Activated T-cell treated with anti-CD3 and anti-CD28 coated beads, Interleukin-2, amount 50 U/mL, for 72 hours (primary cell): ENCODE measurements around the gene GLCCI1. TPM values are rescaled to one million over a fixed set of nuclear protein-coding genes. Genes with fewer than 3 reads are reported as not detected.

Experiments used
- ATAC-seq, 2 donors: fragments of 150-1000 bp; cut with Tn5 transposase; replicated peaks in 1 of 2; 2 replicates each; pipeline ENCODE4 v1.10.0; 2021; ENCODE audit warnings: moderate library complexity in 2 of 2, mild to moderate bottlenecking in 1 of 2
- DNase-seq, 2 donors: peaks; one replicate each; pipeline ENCODE4 v3.0.0; 2021 to 2022; ENCODE audit warnings: mixed read lengths in 1 of 2
- H3K27ac Mint-ChIP-seq: one replicate; pipeline ENCODE4 v1.8.0; 2022; ENCODE audit warnings: mild to moderate bottlenecking, moderate library complexity, mixed read lengths
- H3K27me3 Mint-ChIP-seq: one replicate; pipeline ENCODE4 v1.8.0; 2022; ENCODE audit warnings: low read depth, mixed read lengths
- H3K36me3 Mint-ChIP-seq, 2 donors: one replicate each; pipeline ENCODE4 v1.8.0; 2022; ENCODE audit warnings: mixed read lengths in 2 of 2, mild to moderate bottlenecking in 1 of 2; ENCODE audit not compliant: insufficient read depth in 2 of 2
- H3K4me1 Mint-ChIP-seq: one replicate; pipeline ENCODE4 v1.8.0; 2022; ENCODE audit warnings: low read depth, mixed read lengths
- H3K4me3 Mint-ChIP-seq, 2 donors: one replicate each; pipeline ENCODE4 v1.8.0; 2022; ENCODE audit warnings: mild to moderate bottlenecking in 2 of 2, mixed read lengths in 2 of 2, moderate library complexity in 2 of 2
- H3K9me3 Mint-ChIP-seq, 2 donors: one replicate each; pipeline ENCODE4 v1.8.0; 2022; ENCODE audit warnings: mixed read lengths in 2 of 2
- total RNA-seq, 2 donors: library from RNA; stranded (reverse); gene quantifications; one replicate each; pipeline ENCODE4 v1.2.3, GENCODE V29; 2022

GLCCI1 gene
- total RNA-seq, 2 donors from 2014 or later: 25.3 to 26.1 TPM

DNA sequence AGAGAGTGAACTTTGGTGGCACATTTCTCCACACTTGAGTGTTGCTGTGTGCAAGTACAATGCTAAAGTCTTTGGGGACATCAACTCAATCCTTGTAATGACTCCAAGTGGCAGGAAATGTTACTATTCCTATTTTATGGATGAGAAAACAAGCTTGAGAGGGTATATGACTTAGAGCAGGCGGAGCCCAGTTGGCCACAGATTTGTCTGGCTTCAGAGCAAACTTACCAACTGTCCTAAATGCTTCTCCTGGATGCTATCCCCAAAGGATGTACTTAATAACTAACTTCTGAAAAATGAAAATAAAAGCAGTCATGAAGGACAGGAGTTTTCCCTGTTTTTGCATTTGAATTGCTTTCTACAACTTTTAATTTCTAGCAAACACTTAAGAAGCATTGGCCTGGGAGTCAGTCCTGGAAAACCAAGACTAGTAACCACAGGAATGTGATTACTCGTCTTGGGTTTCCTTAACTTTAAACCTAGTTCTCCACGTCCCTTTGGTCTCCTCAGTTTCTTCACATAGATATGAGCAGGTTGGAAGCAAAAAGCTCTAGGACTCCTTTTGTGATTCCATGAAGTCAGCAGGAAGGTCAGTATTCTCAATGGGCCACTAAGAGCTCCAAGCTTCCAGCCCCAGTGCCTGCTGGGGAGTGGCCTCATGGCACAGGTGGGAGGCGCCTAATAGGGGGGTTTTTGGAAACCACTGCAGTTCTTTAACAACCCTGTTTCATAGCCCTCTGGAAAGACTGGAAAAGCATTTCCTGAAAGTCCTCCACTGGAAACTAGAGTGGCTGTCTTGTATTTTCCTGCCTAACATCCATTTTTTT lies 140.8 kb downstream of the GLCCI1 start:
- H3K9me3 Mint-ChIP-seq: no peaks in the 10 kb centered on the region
- H3K4me1 Mint-ChIP-seq: peaks cover 39% of the 10 kb centered on the region
- H3K4me3 Mint-ChIP-seq: no peak overlapping the region
- no peak overlapping the region for H3K27ac Mint-ChIP-seq
- DNase-seq: no peak
- no peaks in the 10 kb centered on the region for H3K27me3 Mint-ChIP-seq
- peaks cover 1 to 2% of the 10 kb centered on the region in 2 donors for H3K36me3 Mint-ChIP-seq
- ATAC-seq: no peak

DNA sequence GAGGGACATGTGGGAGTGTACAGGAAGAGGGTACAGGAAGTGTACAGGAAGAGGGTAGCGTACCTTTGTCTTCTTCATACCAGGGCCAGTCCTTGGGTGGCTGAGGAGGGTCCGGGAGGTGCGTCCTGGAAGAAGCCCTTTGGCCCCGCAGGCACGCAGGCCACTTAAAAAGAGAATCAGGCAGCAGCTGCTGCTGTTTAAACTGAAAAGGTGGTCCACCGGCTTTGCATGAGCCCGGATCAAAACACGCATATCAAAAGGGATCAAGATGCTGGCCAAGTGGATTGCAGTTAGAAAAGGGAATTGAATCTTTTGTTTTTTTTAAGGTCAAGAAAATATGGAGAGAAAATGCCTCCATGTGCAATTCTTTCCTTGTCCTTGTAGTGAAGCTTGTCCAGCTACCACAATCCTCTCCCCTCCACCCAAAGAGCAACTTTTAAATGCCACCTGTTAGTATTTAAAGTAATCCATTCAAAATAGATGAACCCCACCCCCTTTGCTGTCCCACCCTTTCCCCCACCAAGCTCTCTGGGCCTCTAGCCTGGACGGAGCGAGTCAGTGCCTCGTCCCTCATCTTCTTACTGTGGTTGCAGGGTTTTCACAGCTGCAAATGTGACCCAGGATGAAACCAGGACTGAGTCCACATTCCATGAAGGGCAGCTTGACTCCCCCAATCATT lies 142.8 kb downstream of the GLCCI1 start:
- DNase-seq (no peak), ATAC-seq (no peak)
- Mint-ChIP-seq H3K27me3 (no peaks in the 10 kb centered on the region), H3K27ac (no peak overlapping the region), H3K9me3 (peaks cover 0 to 3% of the 10 kb centered on the region in 2 donors), H3K4me1 (peaks cover 39% of the 10 kb centered on the region), H3K36me3 (peaks cover 0 to 5% of the 10 kb centered on the region in 2 donors), H3K4me3 (no peak overlapping the region)

DNA sequence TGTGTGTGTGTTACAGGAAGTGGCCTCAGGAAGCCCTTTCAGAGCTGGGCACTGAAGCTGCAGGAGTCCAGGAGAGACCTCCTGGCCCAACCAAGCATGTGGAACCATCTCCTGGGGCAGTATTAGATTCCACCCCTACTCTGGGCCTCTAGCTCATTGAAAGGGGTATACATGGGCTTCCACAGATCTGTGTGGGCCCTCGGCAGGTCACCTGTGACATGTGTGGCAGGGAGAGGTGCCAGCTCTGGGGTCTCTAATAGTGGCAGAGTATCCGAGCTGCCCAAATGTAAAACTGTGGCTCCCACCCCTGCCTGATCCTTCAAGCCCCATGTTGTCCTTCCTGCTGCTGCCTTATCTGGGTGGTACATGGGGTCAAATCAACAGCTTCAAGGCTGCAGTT lies 144.1 kb downstream of the GLCCI1 start:
- ATAC-seq: no peak
- H3K36me3 Mint-ChIP-seq: peaks cover 3 to 5% of the 10 kb centered on the region in 2 donors
- H3K4me1 Mint-ChIP-seq: peaks cover 45% of the 10 kb centered on the region
- H3K4me3 Mint-ChIP-seq: no peak overlapping the region
- no peak overlapping the region for H3K27ac Mint-ChIP-seq
- H3K27me3 Mint-ChIP-seq: no peaks in the 10 kb centered on the region
- peaks cover 3% of the 10 kb centered on the region in 2 donors for H3K9me3 Mint-ChIP-seq
- DNase-seq: no peak

DNA sequence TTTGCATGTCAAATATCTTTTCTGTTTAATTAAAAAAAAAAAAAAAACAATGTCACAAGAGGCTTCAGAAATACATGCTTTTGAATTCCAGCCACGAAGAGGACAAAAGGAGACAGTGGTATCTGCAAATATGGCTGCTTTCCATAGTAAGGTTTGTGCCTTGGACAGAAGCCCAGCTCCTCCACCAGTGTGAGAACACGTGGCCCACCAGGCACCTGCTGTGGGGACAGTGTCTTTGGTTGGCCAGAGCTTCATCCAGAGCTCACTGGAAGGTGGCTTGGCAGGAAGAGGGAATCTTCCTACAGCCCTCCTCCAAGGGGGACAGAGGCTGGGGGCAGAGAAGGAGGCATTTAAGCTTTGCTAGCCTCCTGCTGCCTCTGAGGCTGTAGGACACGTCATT lies 144.6 kb downstream of the GLCCI1 start:
- Mint-ChIP-seq H3K4me3 (no peak overlapping the region), H3K27me3 (no peaks in the 10 kb centered on the region), H3K36me3 (peaks cover 3 to 5% of the 10 kb centered on the region in 2 donors), H3K4me1 (peaks cover 50% of the 10 kb centered on the region), H3K27ac (no peak overlapping the region), H3K9me3 (peaks cover 3% of the 10 kb centered on the region in 2 donors)
- DNase-seq (no peak), ATAC-seq (no peak)

DNA sequence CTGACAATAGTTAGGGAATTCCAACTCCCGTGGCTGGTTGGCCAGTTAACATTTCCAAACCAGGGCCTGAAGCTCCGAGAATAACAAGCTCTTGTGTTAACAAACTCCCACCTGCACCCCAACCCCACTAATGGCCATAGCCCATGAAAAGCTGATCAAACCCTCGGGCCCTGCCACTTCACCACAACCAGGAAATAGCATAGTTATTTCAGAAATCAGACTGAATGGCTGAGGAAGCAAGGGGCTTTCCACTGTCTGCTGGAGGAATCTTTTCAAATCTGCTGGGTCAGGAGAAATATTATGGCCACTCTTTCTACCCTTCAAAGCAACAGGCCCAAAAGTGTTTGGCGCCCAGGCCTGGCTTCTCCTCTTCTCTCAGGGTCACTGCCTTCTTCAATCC lies 145.6 kb downstream of the GLCCI1 start:
- Mint-ChIP-seq H3K27ac (no peak overlapping the region), H3K27me3 (no peaks in the 10 kb centered on the region), H3K36me3 (peaks cover 3 to 5% of the 10 kb centered on the region in 2 donors), H3K9me3 (peaks cover 3% of the 10 kb centered on the region in 2 donors), H3K4me3 (peak overlapping the region; percentile 25 to 42), H3K4me1 (peaks cover 50% of the 10 kb centered on the region)
- DNase-seq (peak in 1 of 2 donors; percentile 17), ATAC-seq (peak; percentile 37 to 63)

DNA sequence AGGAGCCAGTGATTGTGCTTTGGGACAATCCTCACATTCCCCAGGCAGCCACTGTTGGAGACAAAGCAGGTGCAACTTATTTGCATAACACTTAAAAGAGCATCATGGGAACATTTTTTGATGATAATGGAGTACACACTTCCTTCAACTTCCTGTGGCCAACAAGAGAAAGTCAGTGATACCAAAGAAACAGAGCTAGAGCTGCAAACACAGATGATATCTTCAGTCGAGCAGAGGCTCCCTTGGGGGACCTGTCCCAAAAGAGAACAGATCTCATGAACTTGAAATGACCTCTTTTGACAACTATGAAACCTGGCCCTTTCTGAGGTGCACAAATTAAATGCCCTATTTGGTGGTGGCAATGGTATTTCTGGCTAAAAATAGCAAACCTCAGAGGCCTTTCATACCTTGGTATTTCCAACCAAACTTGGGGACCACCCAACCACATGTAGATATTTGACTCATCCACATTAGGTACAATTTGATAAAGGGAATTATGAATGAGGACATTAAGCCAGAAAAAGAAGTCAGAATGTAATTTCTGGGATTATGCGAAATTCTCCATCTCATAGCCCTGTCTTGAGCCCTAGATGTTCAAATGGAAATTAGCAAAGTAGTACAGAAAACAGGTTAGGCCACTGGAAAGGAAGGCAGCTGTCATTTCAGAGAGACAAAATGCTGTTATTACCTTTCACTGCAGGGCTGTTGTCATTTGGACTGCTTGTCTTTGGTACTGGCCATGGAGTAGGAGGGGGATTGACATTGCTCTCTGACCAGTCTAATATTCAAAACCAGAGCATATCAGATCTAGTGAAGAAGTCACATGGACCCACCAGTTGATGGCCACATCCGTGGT lies 147.2 kb downstream of the GLCCI1 start:
- peak; percentile 49 for ATAC-seq
- Mint-ChIP-seq H3K27ac (no peak overlapping the region), H3K4me1 (peaks cover 56% of the 10 kb centered on the region), H3K36me3 (peaks cover 3 to 5% of the 10 kb centered on the region in 2 donors), H3K9me3 (peaks cover 3% of the 10 kb centered on the region in 2 donors), H3K4me3 (no peak overlapping the region), H3K27me3 (no peaks in the 10 kb centered on the region)
- DNase-seq: no peak

DNA sequence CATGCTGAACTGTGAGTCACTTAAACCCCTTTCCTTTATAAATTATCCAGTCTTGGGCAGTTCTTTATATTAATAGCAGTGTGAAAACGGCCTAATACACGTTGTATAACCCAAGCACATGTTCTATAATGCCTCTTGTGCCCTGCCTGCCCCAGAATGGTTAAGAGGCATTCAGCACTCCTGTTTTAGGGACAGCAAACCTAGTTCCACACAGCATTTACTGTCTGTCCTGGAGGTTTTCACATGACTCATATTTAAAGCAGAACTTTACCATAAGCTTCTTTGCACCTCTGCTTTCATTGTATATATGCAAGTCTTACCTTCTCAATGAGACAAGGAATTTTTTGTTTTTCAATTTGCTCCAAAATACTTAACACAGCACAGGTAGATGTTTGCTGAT lies 148.6 kb downstream of the GLCCI1 start:
- Mint-ChIP-seq H3K4me1 (peaks cover 69% of the 10 kb centered on the region), H3K36me3 (peaks cover 3 to 5% of the 10 kb centered on the region in 2 donors), H3K4me3 (no peak overlapping the region), H3K9me3 (peaks cover 3% of the 10 kb centered on the region in 2 donors), H3K27me3 (no peaks in the 10 kb centered on the region), H3K27ac (peak overlapping the region; percentile 3)
- ATAC-seq (peak; percentile 45 to 51), DNase-seq (no peak)

DNA sequence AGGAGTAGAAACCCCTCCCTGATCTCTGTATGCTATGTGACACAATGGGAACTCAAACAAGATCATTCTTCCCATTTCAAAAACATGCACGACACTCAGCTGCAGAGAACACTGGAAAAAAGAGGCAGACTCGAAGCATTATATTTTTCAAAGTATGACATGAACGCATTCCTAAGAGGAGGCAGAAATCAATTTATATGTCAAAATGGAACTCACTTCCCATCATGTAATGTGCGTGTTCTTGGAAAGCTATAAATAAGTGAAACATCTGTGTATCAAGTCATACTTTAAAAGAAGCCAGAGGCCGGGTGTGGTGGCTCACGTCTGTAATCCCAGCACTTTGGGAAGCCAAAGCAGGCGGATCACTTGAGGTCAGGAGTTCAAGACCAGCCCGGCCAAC lies 150.7 kb downstream of the GLCCI1 start:
- Mint-ChIP-seq H3K4me3 (no peak overlapping the region), H3K4me1 (peaks cover 65% of the 10 kb centered on the region), H3K9me3 (peaks cover 3% of the 10 kb centered on the region in 2 donors), H3K36me3 (peaks cover 3 to 5% of the 10 kb centered on the region in 2 donors), H3K27ac (no peak overlapping the region), H3K27me3 (peaks cover 6% of the 10 kb centered on the region)
- DNase-seq (no peak), ATAC-seq (no peak)

DNA sequence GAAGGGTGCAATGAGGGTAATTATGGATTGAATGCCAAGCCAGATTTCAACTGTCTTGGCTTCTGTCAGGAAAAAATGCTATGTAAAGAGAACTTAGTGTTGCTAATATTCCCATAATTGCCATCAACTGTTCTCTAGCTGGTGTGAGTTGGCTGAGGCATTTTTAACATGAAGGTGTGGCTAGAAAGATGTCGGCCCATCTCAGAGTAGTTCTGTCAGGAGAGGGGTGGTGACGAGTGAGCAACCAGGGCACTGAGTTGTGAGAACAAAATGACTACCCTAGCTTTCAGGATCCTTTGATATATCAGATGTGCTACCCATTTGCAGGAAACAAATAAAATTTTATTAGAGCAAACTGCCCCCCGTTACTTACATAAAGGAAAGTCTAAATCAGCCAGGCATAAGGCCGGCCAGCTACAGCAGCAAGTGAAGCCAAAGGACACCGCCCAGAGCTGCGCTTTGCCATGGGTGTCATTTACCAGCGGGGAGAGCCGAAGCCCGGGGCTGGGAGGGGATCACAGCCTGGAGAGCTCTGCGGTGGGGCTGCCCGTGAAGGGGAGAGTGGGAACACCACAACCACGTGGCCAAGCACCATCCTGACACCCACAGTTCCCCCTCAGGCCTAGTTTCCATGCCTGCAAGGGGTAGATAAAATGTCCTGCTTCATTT lies 151.9 kb downstream of the GLCCI1 start:
- H3K9me3 Mint-ChIP-seq: peaks cover 3% of the 10 kb centered on the region in 2 donors
- H3K27ac Mint-ChIP-seq: no peak overlapping the region
- H3K4me3 Mint-ChIP-seq: no peak overlapping the region
- no peak for DNase-seq
- H3K27me3 Mint-ChIP-seq: peaks cover 6% of the 10 kb centered on the region
- H3K4me1 Mint-ChIP-seq: peaks cover 65% of the 10 kb centered on the region
- H3K36me3 Mint-ChIP-seq: peaks cover 0 to 3% of the 10 kb centered on the region in 2 donors
- no peak for ATAC-seq

DNA sequence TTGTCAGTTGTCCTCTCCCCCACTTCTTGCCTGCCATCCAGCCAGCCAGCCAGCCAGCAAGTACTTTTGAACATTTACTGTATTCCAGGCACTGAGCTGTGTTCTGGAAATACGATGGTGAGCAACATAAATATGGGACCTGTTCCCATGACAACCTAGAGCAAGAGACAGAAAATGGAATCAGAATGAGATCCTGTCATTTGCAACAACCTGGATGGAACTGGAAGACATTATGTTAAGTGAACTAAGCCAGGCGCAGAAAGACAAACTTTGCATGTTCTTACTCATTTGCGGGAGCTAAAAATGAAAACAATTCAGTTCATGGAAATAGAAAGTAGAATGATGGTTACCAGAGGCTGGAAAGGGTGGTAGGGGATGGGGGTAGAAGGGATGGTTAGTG lies 152.6 kb downstream of the GLCCI1 start:
- H3K9me3 Mint-ChIP-seq: peaks cover 0 to 3% of the 10 kb centered on the region in 2 donors
- DNase-seq (no peak), ATAC-seq (no peak)
- no peak overlapping the region for H3K4me3 Mint-ChIP-seq
- H3K4me1 Mint-ChIP-seq: peaks cover 65% of the 10 kb centered on the region
- H3K36me3 Mint-ChIP-seq: peaks cover 0 to 3% of the 10 kb centered on the region in 2 donors
- H3K27ac Mint-ChIP-seq: no peak overlapping the region
- peaks cover 6% of the 10 kb centered on the region for H3K27me3 Mint-ChIP-seq

DNA sequence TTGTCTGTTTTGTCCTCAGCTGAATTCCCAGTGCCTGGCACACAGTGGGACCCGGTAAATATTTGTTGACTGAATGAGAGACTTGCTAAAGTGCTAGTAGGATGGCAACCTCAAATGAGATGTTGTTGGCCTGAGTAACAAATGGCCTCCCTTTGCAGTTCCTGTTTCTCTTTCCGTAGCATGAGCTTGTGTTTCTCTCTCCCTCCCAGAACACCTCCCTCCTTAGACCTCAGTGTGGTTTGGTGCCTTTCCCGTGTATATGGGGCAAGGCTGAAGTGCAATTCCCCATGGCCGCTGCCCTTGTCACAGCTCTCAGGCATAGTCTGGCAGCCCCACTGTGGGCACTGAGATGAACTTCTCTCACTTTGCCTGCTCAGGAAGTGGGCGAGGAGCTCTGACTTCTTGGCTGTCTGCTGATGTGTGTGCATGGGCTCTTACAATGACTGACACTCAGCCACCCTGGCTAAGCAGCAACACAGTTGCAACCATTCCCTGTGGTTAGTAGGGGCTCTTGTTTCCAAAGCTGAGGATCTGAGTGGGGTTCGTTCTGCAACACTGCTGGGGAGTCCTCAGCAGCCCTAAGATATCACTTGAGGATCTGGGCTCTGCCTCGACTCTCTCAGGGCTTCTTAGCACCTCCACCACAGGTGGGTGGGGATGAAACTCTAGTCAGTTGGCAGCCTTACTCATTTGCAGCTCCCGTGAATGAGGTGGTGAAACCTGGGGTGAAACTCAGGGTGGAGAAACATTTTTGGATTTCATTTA lies 157.3 kb downstream of the GLCCI1 start:
- peaks cover 80% of the 10 kb centered on the region for H3K4me1 Mint-ChIP-seq
- peak; percentile 92 to 94 for ATAC-seq
- peak overlapping the region; percentile 77 to 82 for H3K4me3 Mint-ChIP-seq
- H3K9me3 Mint-ChIP-seq: peaks cover 0 to 2% of the 10 kb centered on the region in 2 donors
- peak; percentile 80 to 86 for DNase-seq
- peaks cover 0 to 2% of the 10 kb centered on the region in 2 donors for H3K36me3 Mint-ChIP-seq
- H3K27me3 Mint-ChIP-seq: peaks cover 6% of the 10 kb centered on the region
- peak overlapping the region; percentile 89 for H3K27ac Mint-ChIP-seq
